SK-N-SH treated with all-trans-retinoic acid at 6 μM for 48 hours (cell line): ENCODE results near the gene SLC7A5.

Experiments
- CSRNP3 ChIP-seq: fragments of 250-450 bp; sonication (Bioruptor Pico); IDR thresholded peaks from 2 replicates; pipeline ENCODE4 v1.5.1; 2021; ENCODE audit warnings: mild to moderate bottlenecking, moderate library complexity
- GLIS3 ChIP-seq: fragments of 250-450 bp; sonication (Bioruptor Pico); IDR thresholded peaks from 2 replicates; pipeline ENCODE4 v1.5.0; 2020; ENCODE audit warnings: mild to moderate bottlenecking, moderate library complexity
- ISL1 ChIP-seq: fragments of 250-450 bp; sonication (Bioruptor Pico); IDR thresholded peaks from 2 replicates; pipeline ENCODE4 v2.1.2; 2022; ENCODE audit warnings: mild to moderate bottlenecking, moderate library complexity
- ZC3H10 ChIP-seq: fragments of 250-450 bp; sonication (Bioruptor Pico); IDR thresholded peaks from 2 replicates; pipeline ENCODE4 v1.5.1; 2021; ENCODE audit warnings: mild to moderate bottlenecking, moderate library complexity
- ZNF8 ChIP-seq: fragments of 450-650 bp; formaldehyde crosslinking; IDR thresholded peaks from 2 replicates; pipeline ENCODE4 v1.5.0; 2020; ENCODE audit warnings: mild to moderate bottlenecking, moderate library complexity

DNA sequence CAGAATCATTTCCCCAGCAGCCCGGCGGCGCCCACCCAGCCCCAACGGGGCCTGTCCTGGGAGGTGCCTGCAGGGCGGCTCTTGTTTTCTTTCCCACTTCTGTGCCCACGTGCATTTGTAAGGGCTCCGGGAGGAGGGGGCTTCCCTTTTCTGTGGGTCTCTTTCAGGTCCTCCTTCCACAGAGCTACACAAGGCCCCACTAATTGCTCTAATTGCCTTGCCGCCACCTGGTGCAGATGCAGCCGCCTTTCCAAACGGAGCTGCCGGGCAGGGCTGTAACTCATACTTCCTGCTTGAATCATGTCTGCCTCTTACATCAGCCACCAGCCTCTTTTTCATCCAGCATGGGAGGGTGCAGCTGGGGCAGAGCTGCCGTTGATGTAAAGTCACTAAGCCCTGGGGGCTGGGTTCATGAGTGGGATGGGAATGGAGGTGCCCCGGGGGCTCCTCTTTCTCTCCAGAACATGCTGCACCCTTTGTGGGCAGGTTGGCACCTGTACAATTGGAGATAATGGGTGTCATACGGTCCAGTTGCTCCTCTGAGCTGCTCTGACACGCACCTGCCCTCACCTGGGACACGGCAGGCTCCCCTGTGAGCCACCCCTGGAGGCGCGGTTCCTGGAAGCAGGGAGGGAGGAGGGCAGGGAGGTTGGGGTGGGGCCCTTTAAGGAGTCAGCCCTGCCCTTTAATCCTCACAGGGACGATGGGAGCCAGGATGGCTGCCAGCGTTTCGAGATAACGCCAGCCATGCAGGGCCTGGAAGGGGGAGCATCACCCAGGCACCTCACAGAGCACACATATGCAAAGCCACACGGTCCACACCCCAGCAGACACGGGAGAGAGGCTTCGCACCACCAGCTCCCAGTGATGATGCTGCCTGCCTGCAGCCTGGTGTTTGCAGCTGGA is 62.4 kb downstream of the SLC7A5 start:
- TF ChIP-seq ZC3H10, result no peak
- no peak for TF ChIP-seq ZNF8
- no peak for TF ChIP-seq CSRNP3 (CRISPR knock-in tag)
- no peak for TF ChIP-seq GLIS3 (CRISPR knock-in tag)
- TF ChIP-seq ISL1 (CRISPR knock-in tag), result no peak
